SU-DHL-6 (cell line): Measurements from ENCODE around the gene MRPL1.

Source experiments
- H2AFZ ChIP-seq: fragments of 200-600 bp; sonication (generic); 2 replicates; pipeline ENCODE4 v1.6.1; 2014; ENCODE audit warnings: low read depth, mild to moderate bottlenecking, moderate library complexity, mixed read lengths, antibody characterized with exemption, low read length; ENCODE audit not compliant: severe bottlenecking
- H3F3A ChIP-seq: fragments of 200-600 bp; shearing (Covaris generic); 2 replicates; pipeline ENCODE4 v1.6.0; 2016; ENCODE audit warnings: antibody characterized with exemption, mild to moderate bottlenecking; ENCODE audit not compliant: insufficient read depth
- H3K27ac ChIP-seq: fragments of 200-600 bp; sonication (generic); 2 replicates; pipeline ENCODE4 v1.5.1; 2016; ENCODE audit warnings: low read depth, mild to moderate bottlenecking, low read length, moderate library complexity, mixed read lengths
- H3K27me3 ChIP-seq: fragments of 200-600 bp; sonication (generic), shearing (Covaris generic); 2 replicates; pipeline ENCODE4 v1.6.0; 2014; ENCODE audit warnings: mild to moderate bottlenecking, low read length
- H3K36me3 ChIP-seq: fragments of 200-600 bp; sonication (generic); 2 replicates; pipeline ENCODE4 v1.6.1; 2014; ENCODE audit warnings: mild to moderate bottlenecking, low read length, mixed read lengths
- H3K4me2 ChIP-seq: fragments of 300-600, 200-600 bp; shearing (Covaris generic), sonication (generic); 2 replicates; pipeline ENCODE4 v1.6.0; 2014; ENCODE audit warnings: low read length, low read depth, mild to moderate bottlenecking; ENCODE audit not compliant: poor library complexity, severe bottlenecking
- H3K4me3 ChIP-seq: fragments of 200-600 bp; sonication (generic); 2 replicates; pipeline ENCODE4 v1.5.1; 2014; ENCODE audit warnings: antibody characterized with exemption, low read length, mild to moderate bottlenecking, mixed read lengths; ENCODE audit not compliant: insufficient read depth, poor library complexity, severe bottlenecking
- H3K79me2 ChIP-seq: fragments of 200-600 bp; sonication (generic); 2 replicates; pipeline ENCODE4 v1.6.1; 2014; ENCODE audit warnings: mild to moderate bottlenecking, low read length, moderate library complexity; ENCODE audit not compliant: insufficient read depth
- H3K9ac ChIP-seq: fragments of 200-600 bp; sonication (generic); 2 replicates; pipeline ENCODE4 v1.7.0; 2014; ENCODE audit warnings: mild to moderate bottlenecking, low read length
- H3K9me2 ChIP-seq: fragments of 200-600 bp; sonication (generic); replicated peaks from 2 replicates; pipeline ENCODE4 v1.6.1; 2014; ENCODE audit warnings: low read length; ENCODE audit not compliant: insufficient read depth
- H3K9me3 ChIP-seq: fragments of 200-600 bp; sonication (generic); 2 replicates; pipeline ENCODE4 v1.6.1; 2014; ENCODE audit warnings: low read length, mixed read lengths; ENCODE audit not compliant: insufficient read depth
- H4K20me1 ChIP-seq: fragments of 200-600 bp; sonication (generic); 2 replicates; pipeline ENCODE4 v1.6.1; 2014; ENCODE audit warnings: low read depth, mild to moderate bottlenecking, antibody characterized with exemption, low read length, moderate library complexity, mixed read lengths
- CTCF ChIP-seq: fragments of 200-600 bp; sonication (generic); IDR thresholded peaks from one replicate; pipeline ENCODE4 v1.5.1; 2017; ENCODE audit warnings: antibody characterized with exemption, mild to moderate bottlenecking, low read length, moderate library complexity; ENCODE audit not compliant: insufficient read depth, poor library complexity, severe bottlenecking
- EZH2phosphoT487 ChIP-seq: fragments of 200-600 bp; sonication (generic), shearing (Covaris generic); conservative IDR thresholded peaks from 2 replicates; pipeline ENCODE4 v1.6.1; 2018; ENCODE audit warnings: mild to moderate bottlenecking, antibody characterized with exemption, low read length, moderate library complexity, mixed read lengths

MRPL1 gene

GRCh38 chr4:77821775-77822174, 40.9 kb upstream of the MRPL1 start:
- Histone ChIP-seq H3K27ac (no peak overlapping the region; the same call in 1 of the 2 replicates), H3K79me2 (peaks cover 10% of the 10 kb centered on the region; the same call in 1 of the 2 replicates), H2AFZ (no peak overlapping the region), H3F3A (peaks cover 11% of the 10 kb centered on the region), H3K9me2 (no peaks in the 10 kb centered on the region), H3K27me3 (no peaks in the 10 kb centered on the region), H3K9ac (0 out of 2 replicates have a peak overlapping the region, but pooled peaks have one; percentile 84), H4K20me1 (no peaks in the 10 kb centered on the region), H3K36me3 (no peaks in the 10 kb centered on the region), H3K4me3 (no peak overlapping the region), H3K4me2 (peak overlapping the region; percentile 88), H3K9me3 (no peaks in the 10 kb centered on the region)
- TF ChIP-seq CTCF (no peak), EZH2phosphoT487 (no peak)

- Histone ChIP-seq H3K4me2 (no peak overlapping the region), H4K20me1 (no peaks in the 10 kb centered on the region), H2AFZ (no peak overlapping the region), H3K9me3 (no peaks in the 10 kb centered on the region), H3K9me2 (no peaks in the 10 kb centered on the region), H3K36me3 (no peaks in the 10 kb centered on the region), H3K27me3 (no peaks in the 10 kb centered on the region), H3K79me2 (no peaks in the 10 kb centered on the region), H3K9ac (no peak overlapping the region), H3K27ac (no peak overlapping the region), H3K4me3 (no peak overlapping the region), H3F3A (peaks cover 3% of the 10 kb centered on the region; the same call in 1 of the 2 replicates)
- TF ChIP-seq EZH2phosphoT487 (no peak), CTCF (no peak)
These were observed 36.4 kb upstream of the MRPL1 start for GRCh38 chr4:77826275-77826674.

- Histone ChIP-seq H3K4me3 (no peak overlapping the region), H3K4me2 (peak overlapping the region; percentile 45)
- TF ChIP-seq CTCF (no peak), EZH2phosphoT487 (no peak)
These were observed 35.3 kb upstream of the MRPL1 start for GRCh38 chr4:77827343-77827742.

More at GRCh38 chr4:77827343-77827742, 35.3 kb upstream of the MRPL1 start:
- no peaks in the 10 kb centered on the region for H3K9me3 ChIP-seq
- H3K79me2 ChIP-seq = no peaks in the 10 kb centered on the region
- no peak overlapping the region for H3K9ac ChIP-seq
- H4K20me1 ChIP-seq = no peaks in the 10 kb centered on the region
- no peaks in the 10 kb centered on the region for H3K36me3 ChIP-seq
- H3F3A ChIP-seq = peaks cover 3% of the 10 kb centered on the region; the same call in 1 of the 2 replicates
- H3K27me3 ChIP-seq = no peaks in the 10 kb centered on the region
- no peaks in the 10 kb centered on the region for H3K9me2 ChIP-seq
- peak overlapping the region; percentile 45; the same call in 1 of the 2 replicates for H3K27ac ChIP-seq
- H2AFZ ChIP-seq = no peak overlapping the region
